Liver (tissue), 9 donors: Measurements from ENCODE around the gene ANTXR2. TPM values are rescaled to one million over a fixed set of nuclear protein-coding genes. Genes with fewer than 3 reads are reported as not detected.

Source experiments
- DNase-seq: peaks from one replicate; pipeline ENCODE4 v3.0.0-alpha.2; 2017; ENCODE audit warnings: low spot score
- H3K27ac ChIP-seq, 2 donors: one replicate each; pipeline ENCODE4 v1.7.0; 2013; ENCODE audit warnings: inconsistent platforms in 2 of 2, low read length in 2 of 2, control low read depth in 1 of 2, low read depth in 1 of 2, mild to moderate bottlenecking in 1 of 2
- H3K27me3 ChIP-seq, 4 donors: one replicate each; pipeline versions ENCODE4 v1.6.1 to v1.7.0; 2013; ENCODE audit warnings: low read length in 3 of 4, inconsistent platforms in 1 of 4, mild to moderate bottlenecking in 1 of 4, moderate library complexity in 1 of 4; ENCODE audit not compliant: control insufficient read depth in 4 of 4, insufficient read depth in 4 of 4
- H3K36me3 ChIP-seq, 4 donors: one replicate each; pipeline versions ENCODE4 v1.6.1 to v1.7.0; 2013; ENCODE audit warnings: low read length in 3 of 4, mild to moderate bottlenecking in 3 of 4, low read depth in 1 of 4, moderate library complexity in 1 of 4; ENCODE audit not compliant: control insufficient read depth in 4 of 4, insufficient read depth in 3 of 4
- H3K4me1 ChIP-seq, 4 donors: one replicate each; pipeline versions ENCODE4 v1.6.1 to v1.7.0; 2013; ENCODE audit warnings: low read length in 3 of 4, mild to moderate bottlenecking in 3 of 4, moderate library complexity in 1 of 4; ENCODE audit not compliant: control insufficient read depth in 4 of 4, insufficient read depth in 4 of 4
- H3K4me3 ChIP-seq, 3 donors: one replicate each; pipeline versions ENCODE4 v1.6.1 to v1.7.0; 2013; ENCODE audit warnings: low read length in 3 of 3, control low read depth in 1 of 3, low read depth in 1 of 3, mild to moderate bottlenecking in 1 of 3
- H3K9ac ChIP-seq, 2 donors: one replicate each; pipeline ENCODE4 v1.7.0; 2013; ENCODE audit warnings: low read length in 2 of 2, mild to moderate bottlenecking in 2 of 2, moderate library complexity in 2 of 2, control low read depth in 1 of 2, low read depth in 1 of 2
- H3K9me3 ChIP-seq, 4 donors: one replicate each; pipeline versions ENCODE4 v1.6.1 to v1.7.0; 2013; ENCODE audit warnings: low read length in 3 of 4; ENCODE audit not compliant: control insufficient read depth in 4 of 4
- ATF3 ChIP-seq: IDR thresholded peaks from 2 replicates; pipeline ENCODE4 v1.6.1; 2016; ENCODE audit warnings: antibody characterized with exemption
- CTCF ChIP-seq: fragments of 150-350 bp; IDR thresholded peaks from 2 replicates; pipeline ENCODE4 v1.5.1; 2017; ENCODE audit warnings: improper control_type of control experiment, low read depth, low read length; ENCODE audit not compliant: missing input control
- EGR1 ChIP-seq, 2 donors: IDR thresholded peaks; 2 replicates each; pipeline ENCODE4 v1.6.1; 2016 to 2018; ENCODE audit warnings: antibody characterized with exemption in 2 of 2, low read depth in 2 of 2
- FOXA1 ChIP-seq: IDR thresholded peaks from 2 replicates; pipeline ENCODE4 v1.6.1; 2016; ENCODE audit warnings: antibody characterized with exemption
- FOXA2 ChIP-seq: IDR thresholded peaks from 2 replicates; pipeline ENCODE4 v1.6.1; 2016; ENCODE audit warnings: antibody characterized with exemption
- GABPA ChIP-seq, 2 donors: IDR thresholded peaks in 1 of 2; conservative IDR thresholded peaks in 1 of 2; 2 replicates each; pipeline ENCODE4 v1.6.1; 2016; ENCODE audit warnings: antibody characterized with exemption in 2 of 2, mild to moderate bottlenecking in 1 of 2, moderate library complexity in 1 of 2
- HNF4A ChIP-seq, 2 donors: conservative IDR thresholded peaks; 2 replicates each; pipeline ENCODE4 v1.6.1; 2016; ENCODE audit warnings: antibody characterized with exemption in 2 of 2, mild to moderate bottlenecking in 2 of 2
- HNF4G ChIP-seq: IDR thresholded peaks from 2 replicates; pipeline ENCODE4 v1.6.1; 2016; ENCODE audit warnings: antibody characterized with exemption
- JUND ChIP-seq, 2 donors: IDR thresholded peaks; 2 replicates each; pipeline ENCODE4 v1.6.1; 2016; ENCODE audit warnings: antibody characterized with exemption in 2 of 2
- MAX ChIP-seq: IDR thresholded peaks from 2 replicates; pipeline ENCODE4 v1.6.1; 2016; ENCODE audit warnings: antibody characterized with exemption
- NR2F2 ChIP-seq: IDR thresholded peaks from 2 replicates; pipeline ENCODE4 v1.6.1; 2016; ENCODE audit warnings: antibody characterized with exemption
- RAD21 ChIP-seq, 2 donors: IDR thresholded peaks; 2 replicates each; pipeline ENCODE4 v1.6.1; 2016; ENCODE audit warnings: antibody characterized with exemption in 2 of 2, mild to moderate bottlenecking in 2 of 2
- REST ChIP-seq: IDR thresholded peaks from 2 replicates; pipeline ENCODE4 v1.6.1; 2016; ENCODE audit warnings: antibody characterized with exemption, mild to moderate bottlenecking
- RXRA ChIP-seq, 2 donors: IDR thresholded peaks; 2 replicates each; pipeline ENCODE4 v1.6.1; 2017 to 2018; ENCODE audit warnings: antibody characterized with exemption in 2 of 2, mild to moderate bottlenecking in 1 of 2
- SP1 ChIP-seq: IDR thresholded peaks from 2 replicates; pipeline ENCODE4 v1.6.1; 2018; ENCODE audit warnings: antibody characterized with exemption, mild to moderate bottlenecking
- TAF1 ChIP-seq: conservative IDR thresholded peaks from 2 replicates; pipeline ENCODE4 v1.6.1; 2016; ENCODE audit warnings: antibody characterized with exemption, mild to moderate bottlenecking
- YY1 ChIP-seq: IDR thresholded peaks from 2 replicates; pipeline ENCODE4 v1.6.1; 2016; ENCODE audit warnings: antibody characterized with exemption, mild to moderate bottlenecking
- ZBTB33 ChIP-seq: IDR thresholded peaks from 2 replicates; pipeline ENCODE4 v1.6.1; 2016; ENCODE audit warnings: antibody characterized with exemption
- WGBS: extraction: QIAGEN DNeasy Blood & Tissue Kit; methylation state at CpG from one replicate; pipeline ENCODE4 v1.1.7; 2013; 5-methylcytosine and 5-hydroxymethylcytosine counted together
- polyA plus RNA-seq, 2 donors: library from polyadenylated mRNA; stranded (reverse) in 1 of 2; unstranded in 1 of 2; fragments of 200-250 nt in 1 of 2; fragments of >200 nt in 1 of 2; fragmentation: Nextera tagmentation in 1 of 2; extraction: Ambion mirVana in 1 of 2; gene quantifications; one replicate each; pipeline versions ENCODE4 v1.2.1 to v1.2.3, GENCODE V29; 2013 to 2015
- total RNA-seq, 2 donors: library from RNA; depleted of rRNA; stranded (reverse); fragments of >200 nt; gene quantifications; one replicate each; pipeline ENCODE4 v1.2.3, GENCODE V29; 2014
- donor health status: healthy.
- donor health status: healthy.
- donor health status: healthy.
- donor health status: healthy.
- donor health status: healthy.

The ANTXR2 gene
- total and polyA plus RNA-seq, 4 donors: 16.1 to 30.5 (median 21.3) TPM

GRCh38 chr4:80092088-80092487 is 19.1 kb upstream of the ANTXR2 start:
- Histone ChIP-seq H3K27me3 (no peaks in the 10 kb centered on the region), H3K9ac (no peak overlapping the region), H3K27ac (no peak overlapping the region), H3K9me3 (no peaks in the 10 kb centered on the region), H3K36me3 (no peaks in the 10 kb centered on the region), H3K4me1 (no peaks in the 10 kb centered on the region), H3K4me3 (no peak overlapping the region)
- no peak for DNase-seq
- 84% methylated on average over 2 of the region's 2 CpGs for WGBS
- no peak for TF ChIP-seq SP1
- TF ChIP-seq REST: no peak
- TF ChIP-seq ATF3: no peak
- TF ChIP-seq MAX: no peak
- no peak for TF ChIP-seq HNF4A (conservative IDR thresholded peaks at IDR 0.05)
- no peak for TF ChIP-seq RXRA (IDR thresholded peaks at IDR 0.05)
- no peak for TF ChIP-seq RAD21 (IDR thresholded peaks at IDR 0.05)
- TF ChIP-seq FOXA1: no peak
- TF ChIP-seq ZBTB33: no peak
- no peak for TF ChIP-seq TAF1
- no peak for TF ChIP-seq NR2F2
- no peak for TF ChIP-seq EGR1 (IDR thresholded peaks at IDR 0.05; ENCODE audit: low read depth in 2 of 2)
- no peak for TF ChIP-seq CTCF
- no peak for TF ChIP-seq GABPA (IDR thresholded peaks at IDR 0.05 in 1 of 2, conservative IDR thresholded peaks at IDR 0.05 in 1 of 2)
- no peak for TF ChIP-seq HNF4G
- no peak for TF ChIP-seq YY1
- no peak for TF ChIP-seq FOXA2
- no peak for TF ChIP-seq JUND (IDR thresholded peaks at IDR 0.05)

GRCh38 chr4:80091688-80092087 is 18.7 kb upstream of the ANTXR2 start:
- no peak overlapping the region for H3K4me3 ChIP-seq
- no peaks in the 10 kb centered on the region for H3K9me3 ChIP-seq
- H3K9ac ChIP-seq: no peak overlapping the region
- no peaks in the 10 kb centered on the region for H3K27me3 ChIP-seq
- DNase-seq: no peak
- H3K4me1 ChIP-seq: no peaks in the 10 kb centered on the region
- no peaks in the 10 kb centered on the region for H3K36me3 ChIP-seq
- 86% methylated on average over 2 of the region's 2 CpGs for WGBS
- H3K27ac ChIP-seq: no peak overlapping the region
- TF ChIP-seq TAF1 (no peak), SP1 (no peak), FOXA1 (no peak), FOXA2 (no peak), ZBTB33 (no peak), RXRA (IDR thresholded peaks at IDR 0.05) (no peak), YY1 (no peak), REST (no peak)
